K562 (cell line): ENCODE results near the gene PAN2. TPM values are rescaled to one million over a fixed set of nuclear protein-coding genes. Genes with fewer than 3 reads are reported as not detected.
A peak's percentile ranks its signal among the peaks of the same experiment; 100 is the strongest.

ENCODE experiments used
- ATAC-seq: fragments of 200-7000 bp; cut with Tn5 transposase; 3 replicates; pipeline ENCODE4 v1.9.1; 2020; ENCODE audit warnings: moderate library complexity
- BruUV-seq: library from RNA; stranded (reverse); fragments of 400-500 nt; replicated peaks from 2 replicates; lab custom pipeline; 2021; lab: Mats Ljungman, UMichigan
- CTCF ChIA-PET: fragments of 300-600 bp; formaldehyde crosslinking; extraction: SDS; loops from one replicate; lab custom pipeline; 2021; ENCODE audit warnings: low intra/inter-chr PET ratio; lab: Yijun Ruan, JAX
- POLR2A ChIA-PET: fragments of 300-600, 350-650 bp; sonication (Branson Sonifier 250); formaldehyde crosslinking; extraction: SDS; loops from one replicate; lab custom pipeline; 2021; ENCODE audit warnings: antibody characterized with exemption, inconsistent platforms; lab: Yijun Ruan, JAX
- DNase-seq, 4 experiments: peaks; one replicate each; pipeline versions ENCODE4 v3.0.0 to v3.0.0-alpha.2; 2011 to 2018; ENCODE audit warnings: low spot score in 3 of 4, mixed read lengths in 3 of 4; ENCODE audit errors: extremely low read depth in 1 of 4
- FAIRE-seq: peaks from 2 replicates; lab custom pipeline; 2011; peaks lifted over from hg19 to GRCh38; lab: Jason Lieb, UNC
- H2AFZ ChIP-seq: 2 replicates; pipeline ENCODE4 v1.6.0; 2011; ENCODE audit warnings: low read depth, low read length, control low read depth, inconsistent platforms
- H3K27ac ChIP-seq: fragments of 200-600 bp; 3 replicates; pipeline ENCODE4 v1.8.0; 2011; ENCODE audit warnings: low read depth, mild to moderate bottlenecking, control low read depth, inconsistent platforms, low read length, moderate library complexity, mixed read lengths; ENCODE audit errors: extremely low read depth
- H3K27me3 ChIP-seq, 2 experiments: fragments of 300-600 bp in 1 of 2; 2 replicates in 1 of 2; 3 replicates in 1 of 2; pipeline versions ENCODE4 v1.6.0 to v1.8.0; 2011; ENCODE audit warnings: inconsistent platforms in 2 of 2, low read length in 2 of 2, mild to moderate bottlenecking in 1 of 2, mixed read lengths in 1 of 2, moderate library complexity in 1 of 2; ENCODE audit not compliant: control insufficient read depth in 2 of 2, insufficient read depth in 2 of 2
- H3K36me3 ChIP-seq: fragments of 300-600 bp; 3 replicates; pipeline ENCODE4 v1.8.0; 2011; ENCODE audit warnings: mild to moderate bottlenecking, low read length, inconsistent platforms; ENCODE audit not compliant: control insufficient read depth, insufficient read depth
- H3K4me1 ChIP-seq, 2 experiments: fragments of 200-600 bp in 1 of 2; replicated peaks in 1 of 2; 2 replicates in 1 of 2; 3 replicates in 1 of 2; pipeline versions ENCODE4 v1.5.1 to v1.8.0; 2011; ENCODE audit warnings: inconsistent platforms in 2 of 2, low read length in 2 of 2, mild to moderate bottlenecking in 1 of 2, mixed read lengths in 1 of 2, moderate library complexity in 1 of 2; ENCODE audit not compliant: control insufficient read depth in 2 of 2, insufficient read depth in 2 of 2
- H3K4me2 ChIP-seq: 2 replicates; pipeline ENCODE4 v1.6.1; 2011; ENCODE audit warnings: low read length, control low read depth, inconsistent platforms, mixed read lengths; ENCODE audit not compliant: insufficient read depth
- H3K4me3 ChIP-seq: fragments of 200-600 bp; sonication (generic), shearing (Covaris generic); 2 replicates; pipeline ENCODE4 v1.5.1; 2016; ENCODE audit warnings: control low read depth, inconsistent platforms
- H3K79me2 ChIP-seq: fragments of 200-600 bp; 3 replicates; pipeline ENCODE4 v1.8.0; 2011; ENCODE audit warnings: low read length, inconsistent platforms; ENCODE audit not compliant: control insufficient read depth, insufficient read depth
- H3K9ac ChIP-seq, 2 experiments: 2 replicates each; pipeline versions ENCODE4 v1.6.0 to v1.6.1; 2011; ENCODE audit warnings: low read depth in 2 of 2, low read length in 2 of 2, control low read depth in 1 of 2, inconsistent platforms in 1 of 2, mild to moderate bottlenecking in 1 of 2, mixed read lengths in 1 of 2; ENCODE audit not compliant: insufficient read depth in 1 of 2
- H3K9me1 ChIP-seq: one replicate; pipeline ENCODE4 v1.6.0; 2011; ENCODE audit warnings: inconsistent platforms, mild to moderate bottlenecking, low read length, moderate library complexity; ENCODE audit not compliant: control insufficient read depth, insufficient read depth
- H3K9me3 ChIP-seq: replicated peaks from 2 replicates; pipeline ENCODE4 v1.5.1; 2011; ENCODE audit warnings: low read depth, low read length, inconsistent platforms; ENCODE audit not compliant: control insufficient read depth, insufficient read depth
- H4K20me1 ChIP-seq: replicated peaks from 2 replicates; pipeline ENCODE4 v1.6.1; 2011; ENCODE audit warnings: low read length, inconsistent platforms, mixed read lengths; ENCODE audit not compliant: control insufficient read depth, insufficient read depth
- BRD4 ChIP-seq: fragments of 200-600 bp; sonication (generic); IDR thresholded peaks from 2 replicates; pipeline ENCODE4 v1.6.1; 2017; ENCODE audit warnings: inconsistent platforms
- MCM3 ChIP-seq: fragments of 450-650 bp; IDR thresholded peaks from 2 replicates; pipeline ENCODE4 v1.6.1; 2016
- NFIC ChIP-seq: fragments of 450-650 bp; IDR thresholded peaks from 2 replicates; pipeline ENCODE4 v1.6.1; 2017; ENCODE audit warnings: mild to moderate bottlenecking, inconsistent platforms
- NFIX ChIP-seq: fragments of 250-450 bp; sonication (Bioruptor Pico); IDR thresholded peaks from 2 replicates; pipeline ENCODE4 v1.4.0; 2020; ENCODE audit warnings: low read depth, mild to moderate bottlenecking, moderate library complexity
- TEAD4 ChIP-seq, 2 experiments: sonication (generic) in 1 of 2; formaldehyde crosslinking in 1 of 2; IDR thresholded peaks; 2 replicates each; pipeline versions ENCODE4 v1.6.1 to v1.8.0; 2012 to 2022; ENCODE audit warnings: borderline replicate concordance in 1 of 2, inconsistent platforms in 1 of 2, low read length in 1 of 2, mild to moderate bottlenecking in 1 of 2, missing genetic modification reagents in 1 of 2
- ZNF436 ChIP-seq: fragments of 250-450, 450-650 bp; sonication (Bioruptor Pico); formaldehyde crosslinking; IDR thresholded peaks from 2 replicates; pipeline ENCODE4 v1.7.0; 2020; ENCODE audit warnings: mild to moderate bottlenecking
- WGBS: fragments of 100-300 bp; shearing (Covaris generic); methylation state at CpG from one replicate; pipeline ENCODE4 v1.1.6; 2016; ENCODE audit warnings: low coverage, mixed read lengths; ENCODE audit not compliant: insufficient coverage; ENCODE audit errors: missing lambda C conversion rate; 5-methylcytosine and 5-hydroxymethylcytosine counted together
- in situ Hi-C: fragments of 300-500 bp; cut with MboI; formaldehyde crosslinking; loops from 4 replicates; pipeline ENCODE4 v1.15.0; 2018; ENCODE audit warnings: inconsistent platforms, mixed read lengths
- intact Hi-C: fragments of 100-400 bp; cut with micrococcal nuclease; formaldehyde crosslinking; loops from 2 replicates; pipeline ENCODE4 v1.14.2; 2022
- polyA plus RNA-seq, 8 experiments: library from polyadenylated mRNA; depleted of rRNA in 4 of 8; stranded (reverse) in 5 of 8; unstranded in 3 of 8; fragments of >200 nt; fragmentation: Nextera tagmentation in 2 of 8; fragmentation: Illumina TruSeq in 1 of 8; extraction: Ambion mirVana in 2 of 8; extraction: Trizol in 1 of 8; gene quantifications; 2 replicates each; pipeline versions ENCODE4 v1.2.1 to v1.2.3, GENCODE V29; 2011 to 2014; ENCODE audit warnings: inconsistent platforms in 1 of 8, missing spikeins in 1 of 8
- total RNA-seq, 7 experiments: library from RNA; depleted of rRNA in 6 of 7; stranded (reverse); fragments of >200 nt in 6 of 7; fragmentation: Illumina TruSeq in 2 of 7; extraction: Trizol in 2 of 7; gene quantifications; 2 replicates each; pipeline versions ENCODE4 v1.2.1 to v1.2.3, GENCODE V29; 2011 to 2021; ENCODE audit warnings: low replicate concordance in 1 of 7
- TF ChIP-seq, protein P1 (sequence below): fragments of 150-350 bp; IDR thresholded peaks from 2 replicates; pipeline ENCODE4 v1.6.1; 2014; ENCODE audit warnings: low read depth, mild to moderate bottlenecking, low read length, borderline replicate concordance
- TF ChIP-seq, protein P2 (sequence below): sonication (generic); formaldehyde crosslinking; IDR thresholded peaks from 2 replicates; pipeline ENCODE4 v1.8.0; 2022; ENCODE audit warnings: mild to moderate bottlenecking, missing genetic modification reagents

PAN2 gene
- total and polyA plus RNA-seq, 9 of the 15 experiments (the other 6 are each of a cell fraction or from before 2014, with no cell fraction given) = 15.0 to 66.1 (median 25.9) TPM

DNA sequence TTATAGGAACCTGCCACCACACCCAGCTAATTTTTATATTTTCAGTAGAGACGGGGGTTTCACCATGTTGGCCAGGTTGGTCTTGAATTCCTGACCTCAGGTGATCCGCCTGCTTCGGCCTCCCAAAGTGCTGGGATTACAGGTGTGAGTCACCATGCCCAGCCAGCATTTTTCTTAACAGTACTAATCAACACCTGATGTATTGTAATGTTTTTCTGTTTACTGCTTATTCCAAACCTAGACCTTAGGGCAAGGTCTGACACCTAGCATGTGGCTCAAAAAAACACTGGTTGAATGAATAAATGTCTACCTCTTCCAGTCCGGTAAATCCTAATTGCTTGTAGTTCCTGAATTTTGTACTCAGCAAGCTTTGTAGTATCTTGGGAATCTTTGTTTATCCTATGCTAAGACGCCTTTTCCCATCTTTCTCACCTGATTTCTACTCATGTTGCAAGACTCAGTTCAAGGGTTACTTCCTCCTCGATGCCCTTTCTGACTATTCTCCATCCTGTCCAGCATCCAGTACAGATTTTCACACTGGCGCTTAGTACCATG, 2.8 kb downstream of the PAN2 start (continued):
- TF ChIP-seq, protein P1, sequence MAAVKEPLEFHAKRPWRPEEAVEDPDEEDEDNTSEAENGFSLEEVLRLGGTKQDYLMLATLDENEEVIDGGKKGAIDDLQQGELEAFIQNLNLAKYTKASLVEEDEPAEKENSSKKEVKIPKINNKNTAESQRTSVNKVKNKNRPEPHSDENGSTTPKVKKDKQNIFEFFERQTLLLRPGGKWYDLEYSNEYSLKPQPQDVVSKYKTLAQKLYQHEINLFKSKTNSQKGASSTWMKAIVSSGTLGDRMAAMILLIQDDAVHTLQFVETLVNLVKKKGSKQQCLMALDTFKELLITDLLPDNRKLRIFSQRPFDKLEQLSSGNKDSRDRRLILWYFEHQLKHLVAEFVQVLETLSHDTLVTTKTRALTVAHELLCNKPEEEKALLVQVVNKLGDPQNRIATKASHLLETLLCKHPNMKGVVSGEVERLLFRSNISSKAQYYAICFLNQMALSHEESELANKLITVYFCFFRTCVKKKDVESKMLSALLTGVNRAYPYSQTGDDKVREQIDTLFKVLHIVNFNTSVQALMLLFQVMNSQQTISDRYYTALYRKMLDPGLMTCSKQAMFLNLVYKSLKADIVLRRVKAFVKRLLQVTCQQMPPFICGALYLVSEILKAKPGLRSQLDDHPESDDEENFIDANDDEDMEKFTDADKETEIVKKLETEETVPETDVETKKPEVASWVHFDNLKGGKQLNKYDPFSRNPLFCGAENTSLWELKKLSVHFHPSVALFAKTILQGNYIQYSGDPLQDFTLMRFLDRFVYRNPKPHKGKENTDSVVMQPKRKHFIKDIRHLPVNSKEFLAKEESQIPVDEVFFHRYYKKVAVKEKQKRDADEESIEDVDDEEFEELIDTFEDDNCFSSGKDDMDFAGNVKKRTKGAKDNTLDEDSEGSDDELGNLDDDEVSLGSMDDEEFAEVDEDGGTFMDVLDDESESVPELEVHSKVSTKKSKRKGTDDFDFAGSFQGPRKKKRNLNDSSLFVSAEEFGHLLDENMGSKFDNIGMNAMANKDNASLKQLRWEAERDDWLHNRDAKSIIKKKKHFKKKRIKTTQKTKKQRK = no peak
- no peak for TF ChIP-seq BRD4
- TF ChIP-seq TEAD4 (IDR thresholded peaks at IDR 0.05; ENCODE audit: low read length) = no peak
- TF ChIP-seq TEAD4 (CRISPR knock-in tag; IDR thresholded peaks at IDR 0.05; ENCODE audit: borderline replicate concordance) = no peak
- TF ChIP-seq, all 486 proteins: peak for 0

DNA sequence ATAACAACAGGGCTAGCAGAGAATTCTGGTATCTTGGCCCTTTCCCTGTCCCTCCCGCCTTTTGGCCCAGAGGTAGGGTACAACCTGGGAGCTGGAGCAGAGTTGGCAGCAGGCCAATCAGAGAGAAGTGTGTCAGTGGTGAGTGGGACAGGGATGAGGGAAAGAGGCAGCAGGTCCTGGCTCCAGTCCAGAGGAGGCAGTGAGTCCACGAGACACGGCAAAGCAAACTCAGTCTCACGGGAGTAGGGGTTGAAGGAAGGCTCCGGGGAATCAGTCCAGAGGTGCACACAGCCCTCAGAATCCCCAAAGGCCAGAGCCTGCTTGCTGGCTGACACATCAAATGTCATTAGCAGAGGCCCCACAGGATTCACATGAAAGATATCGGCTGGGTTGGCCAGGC, 7.3 kb downstream of the PAN2 start:
- Histone ChIP-seq H3K27me3 (no peaks in the 10 kb centered on the region), H3K4me1 (peaks cover 10 to 15% of the 10 kb centered on the region in 2 experiments; a peak in 3 of 5 replicates), H3K79me2 (no peaks in the 10 kb centered on the region), H4K20me1 (no peaks in the 10 kb centered on the region), H3K9me1 (no peaks in the 10 kb centered on the region), H2AFZ (no peak overlapping the region), H3K36me3 (peaks cover 59% of the 10 kb centered on the region), H3K4me2 (no peak overlapping the region), H3K9ac (peak overlapping the region in 1 of 2 experiments; percentile 31; a peak in 1 of 4 replicates), H3K4me3 (no peak overlapping the region), H3K27ac (no peak overlapping the region), H3K9me3 (no peaks in the 10 kb centered on the region)
- in situ Hi-C loops (no loop called here), intact Hi-C loops (no loop called here)
- ChIA-PET POLR2A (interaction anchor here (0.7 to 0.9 kb wide), 2 partner anchors 10 to 487 kb away, joined by 3 to 4 read pairs; no protein-coding TSS in a partner anchor), CTCF (no interaction called here)
- no peak for FAIRE-seq
- BruUV-seq = no TSS peak
- ATAC-seq = no peak
- TF ChIP-seq NFIC (peak; percentile 93), ZNF436 (CRISPR knock-in tag) (no peak), MCM3 (no peak), NFIX (peak; percentile 60)
- TF ChIP-seq, protein P2, sequence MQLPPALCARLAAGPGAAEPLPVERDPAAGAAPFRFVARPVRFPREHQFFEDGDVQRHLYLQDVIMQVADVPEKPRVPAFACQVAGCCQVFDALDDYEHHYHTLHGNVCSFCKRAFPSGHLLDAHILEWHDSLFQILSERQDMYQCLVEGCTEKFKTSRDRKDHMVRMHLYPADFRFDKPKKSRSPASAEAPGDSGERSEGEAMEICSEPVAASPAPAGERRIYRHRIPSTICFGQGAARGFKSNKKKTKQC (CRISPR knock-in tag) = no peak
- WGBS = 78% methylated on average over 6 of the region's 6 CpGs
- DNase-seq = no peak
